Measurements from ENCODE around the gene NRG3.

Gene NRG3

DNA sequence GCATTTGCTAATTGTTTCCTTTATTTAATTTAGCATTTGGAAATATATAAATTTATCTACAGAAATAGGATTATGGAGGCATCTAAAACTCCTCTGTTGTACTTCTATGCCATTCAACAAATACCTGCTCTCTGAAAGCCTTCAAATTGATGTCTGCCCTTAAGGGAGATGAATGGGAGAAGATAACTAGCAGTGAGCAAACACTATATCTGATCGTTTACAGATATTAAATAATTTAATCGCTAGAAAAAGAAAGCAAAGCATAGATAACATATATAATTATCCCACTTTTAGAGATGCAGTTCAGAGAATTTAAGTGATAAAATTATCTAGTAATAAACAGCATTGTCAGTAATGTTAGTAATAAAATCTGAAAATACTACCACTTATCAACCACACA is 524.9 kb downstream of the NRG3 start:
- DNase-seq = no peak

- no peak for DNase-seq
These were observed 525.8 kb downstream of the NRG3 start for GRCh38 chr10:82400841-82401240.

- no peak for DNase-seq
These were observed 528.0 kb downstream of the NRG3 start for GRCh38 chr10:82402906-82403401.

- DNase-seq = no peak
These were observed 534.7 kb downstream of the NRG3 start for GRCh38 chr10:82409671-82410070.

- no peak for DNase-seq
These were observed 536.4 kb downstream of the NRG3 start for GRCh38 chr10:82411416-82411815.

DNA sequence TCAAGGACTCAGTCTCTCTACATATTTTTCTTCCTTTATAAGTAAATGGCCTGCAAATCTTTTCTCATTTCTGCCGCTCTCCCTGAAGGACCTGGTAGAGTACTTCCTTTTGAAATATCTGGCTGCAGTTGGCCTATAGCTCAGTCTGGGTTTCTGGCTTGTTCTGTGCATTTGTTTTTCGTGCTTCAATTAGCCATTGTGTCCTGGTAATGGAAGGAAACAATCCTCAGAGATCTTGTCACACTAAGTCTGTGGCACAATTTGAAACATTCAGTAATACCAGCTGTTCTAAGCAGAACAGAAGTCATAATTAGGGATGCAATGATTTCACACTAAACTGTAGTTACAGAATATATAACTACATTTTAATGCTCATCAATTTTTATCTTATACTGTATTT is 545.0 kb downstream of the NRG3 start:
- no peak for DNase-seq

DNA sequence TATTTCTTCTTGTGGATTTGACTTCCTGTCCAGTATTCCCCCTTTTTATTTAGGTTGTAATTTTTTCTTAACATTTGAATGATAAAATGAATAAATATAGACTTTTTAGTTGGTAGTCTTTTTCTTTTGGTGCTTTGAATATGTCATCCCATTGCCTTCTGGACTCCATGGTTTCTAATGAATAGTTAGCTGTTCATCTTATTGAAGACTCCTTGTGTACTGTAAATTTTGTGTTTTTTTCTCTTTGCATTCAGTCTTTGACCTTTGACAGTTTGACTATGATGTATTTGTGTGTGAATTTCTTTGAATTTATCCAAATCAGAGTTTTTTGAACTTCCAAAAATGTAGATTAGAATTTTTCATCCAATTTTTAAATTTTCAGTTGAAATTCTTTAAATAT is 554.3 kb downstream of the NRG3 start:
- DNase-seq = no peak

- no peak for DNase-seq
These were observed 563.3 kb downstream of the NRG3 start for GRCh38 chr10:82438277-82438676.

DNA sequence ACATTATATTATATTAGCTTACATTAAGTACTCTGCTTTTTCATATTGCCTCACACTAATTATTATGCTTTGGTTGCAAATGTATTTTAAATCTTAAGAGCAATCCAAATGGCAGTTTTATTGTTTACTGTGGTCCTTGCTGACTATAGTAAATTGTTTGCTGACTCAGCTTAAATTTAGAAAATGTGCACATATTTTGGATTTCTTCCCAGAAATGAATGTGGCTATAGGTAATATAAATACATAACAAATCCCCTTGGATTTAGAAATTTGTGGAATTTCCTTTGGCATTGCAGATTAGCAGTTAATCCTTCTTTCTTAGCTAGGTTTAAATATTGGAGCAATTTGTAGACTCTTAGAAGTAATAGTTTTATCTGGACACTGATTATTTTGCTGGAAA is 565.8 kb downstream of the NRG3 start:
- DNase-seq = no peak

- DNase-seq = no peak
These were observed 577.1 kb downstream of the NRG3 start for GRCh38 chr10:82452046-82452445.

GRCh38 chr10:82452676-82453075 is 577.7 kb downstream of the NRG3 start:
- no peak for DNase-seq

GRCh38 chr10:82453678-82454293 is 578.8 kb downstream of the NRG3 start:
- no peak for DNase-seq

GRCh38 chr10:82462910-82463551 is 588.0 kb downstream of the NRG3 start:
- DNase-seq = no peak

GRCh38 chr10:82463614-82464013 is 588.6 kb downstream of the NRG3 start:
- no peak for DNase-seq

- no peak for DNase-seq
These were observed 589.3 kb downstream of the NRG3 start for GRCh38 chr10:82464191-82464818.

- DNase-seq = no peak
These were observed 590.0 kb downstream of the NRG3 start for GRCh38 chr10:82464966-82465365.

GRCh38 chr10:82468453-82468852 is 593.5 kb downstream of the NRG3 start:
- no peak for DNase-seq

DNA sequence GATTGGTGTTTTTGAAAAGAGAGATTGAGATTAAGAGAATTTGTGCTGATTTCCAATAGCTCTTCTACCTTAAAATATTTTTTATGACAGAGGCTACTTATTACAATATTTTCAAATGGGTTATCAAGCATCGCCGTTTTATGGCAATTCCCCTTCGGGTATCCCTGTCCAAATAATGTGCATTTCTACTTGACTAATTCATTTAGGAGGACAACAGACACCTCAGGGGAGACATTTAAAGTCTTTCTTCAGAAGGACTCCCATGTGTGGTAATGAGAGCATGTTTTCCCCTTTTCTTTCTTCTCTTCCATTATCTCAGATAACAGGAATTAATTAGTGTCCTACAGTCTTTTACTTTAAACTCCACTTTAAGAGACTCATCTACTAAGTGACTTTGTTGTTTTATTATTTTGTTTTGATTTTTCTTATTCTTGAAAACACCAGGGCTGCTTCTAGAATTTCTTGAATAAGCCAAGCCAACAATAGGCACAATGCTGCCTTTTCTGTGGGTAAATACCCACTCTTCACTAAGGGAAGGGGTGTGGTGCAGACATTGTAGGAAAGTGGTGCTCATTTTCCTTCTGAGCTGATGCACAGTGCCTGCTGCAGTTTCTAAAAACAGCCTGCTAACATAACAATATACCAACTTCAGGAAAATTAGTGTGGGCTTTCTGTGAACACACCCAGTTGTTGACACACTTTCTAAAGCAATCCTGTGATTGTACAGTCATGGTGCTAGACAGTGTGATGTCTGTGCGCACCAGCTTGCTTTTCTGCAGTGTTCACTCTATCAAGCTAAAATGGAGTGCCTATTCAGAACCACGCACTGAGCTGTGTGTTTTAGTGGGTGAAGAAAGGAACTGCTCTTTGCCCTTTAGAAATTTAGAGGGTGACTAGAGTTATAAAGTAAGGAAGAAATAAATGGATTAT is 597.7 kb downstream of the NRG3 start:
- no peak for DNase-seq

GRCh38 chr10:82477776-82478175 is 602.8 kb downstream of the NRG3 start:
- no peak for DNase-seq

GRCh38 chr10:82492647-82493046 is 617.7 kb downstream of the NRG3 start:
- DNase-seq = no peak

GRCh38 chr10:82496114-82496513 is 621.1 kb downstream of the NRG3 start:
- no peak for DNase-seq

GRCh38 chr10:82497439-82497838 is 622.4 kb downstream of the NRG3 start:
- no peak for DNase-seq

- DNase-seq = no peak
These were observed 624.0 kb downstream of the NRG3 start for GRCh38 chr10:82498976-82499375.

Data from hematopoietic multipotent progenitor cell treated with erythropoietin and hydrocortisone succinate and interleukin-3 and kit ligand, for 6 days (in vitro differentiated cells).